Activated CD8-positive, alpha-beta T cell treated with anti-CD3 and anti-CD28 coated beads for 36 hours (primary cell): ENCODE measurements around the gene DAAM2. TPM values are rescaled to one million over a fixed set of nuclear protein-coding genes. Genes with fewer than 3 reads are reported as not detected.

Experiments used
- ATAC-seq: fragments of 200-7000 bp; cut with Tn5 transposase; one replicate; pipeline ENCODE4 v1.10.0; 2021; ENCODE audit warnings: mild to moderate bottlenecking, moderate library complexity
- CTCF ChIA-PET: fragments of 350-600 bp; sonication (Branson Sonifier 250); formaldehyde crosslinking; loops from one replicate; lab custom pipeline; 2021; ENCODE audit warnings: antibody characterized with exemption; lab: Charles Lee
- POLR2A ChIA-PET: fragments of 350-600 bp; sonication (Branson Sonifier 250); formaldehyde crosslinking; loops from one replicate; lab custom pipeline; 2021; ENCODE audit warnings: antibody characterized with exemption; lab: Charles Lee
- DNase-seq: peaks from one replicate; pipeline ENCODE4 v3.0.0-alpha.2; 2020
- H3K27ac Mint-ChIP-seq: one replicate; pipeline ENCODE4 v1.8.0; 2021; ENCODE audit warnings: mild to moderate bottlenecking, mixed read lengths
- H3K27me3 Mint-ChIP-seq: one replicate; pipeline ENCODE4 v1.8.0; 2021; ENCODE audit warnings: mixed read lengths
- H3K36me3 Mint-ChIP-seq: one replicate; pipeline ENCODE4 v1.8.0; 2021; ENCODE audit warnings: low read depth, mixed read lengths
- H3K4me1 Mint-ChIP-seq: one replicate; pipeline ENCODE4 v1.8.0; 2021; ENCODE audit warnings: low read depth, mixed read lengths
- H3K4me3 Mint-ChIP-seq: one replicate; pipeline ENCODE4 v1.8.0; 2021; ENCODE audit warnings: mild to moderate bottlenecking, moderate library complexity, mixed read lengths
- H3K9me3 Mint-ChIP-seq: one replicate; pipeline ENCODE4 v1.8.0; 2021; ENCODE audit warnings: mixed read lengths
- intact Hi-C: fragments of 100-400 bp; cut with micrococcal nuclease; formaldehyde crosslinking; loops from one replicate; pipeline ENCODE4 v1.10.0; 2022
- total RNA-seq, 2 experiments: library from RNA; stranded (reverse); gene quantifications; one replicate each; pipeline ENCODE4 v1.2.3, GENCODE V29; 2021
- TF ChIP-seq, protein P1 (sequence below): fragments of 200-600 bp; IDR thresholded peaks from one replicate; pipeline ENCODE4 v1.8.0; 2022; ENCODE audit warnings: antibody characterized with exemption, mild to moderate bottlenecking

Gene DAAM2
- total RNA-seq, 2 experiments from 2014 or later, result not detected

DNA sequence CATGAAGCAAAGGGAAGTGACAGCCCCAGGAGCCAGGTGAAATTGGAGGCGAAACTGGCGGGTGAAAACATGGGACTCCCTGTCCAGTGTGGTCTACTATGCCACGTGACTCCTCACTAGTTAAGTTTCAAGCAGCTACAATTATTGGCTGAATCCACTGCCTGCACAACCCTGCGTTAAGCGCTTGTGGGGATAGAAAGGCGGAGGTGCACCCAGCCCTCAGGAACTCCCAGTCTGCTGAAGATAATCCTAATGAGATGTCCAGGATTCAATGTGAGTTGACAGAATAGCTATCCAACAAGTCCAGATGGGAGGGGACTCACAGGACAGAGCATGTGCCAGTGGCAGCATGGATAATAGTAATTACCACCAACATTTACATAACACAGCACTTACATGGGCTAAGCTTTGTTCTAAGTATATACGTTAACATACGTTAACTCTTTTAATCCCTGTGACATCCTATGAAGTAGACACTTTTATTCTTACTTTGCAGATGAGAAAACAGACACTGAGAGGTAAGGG lies 140.3 kb downstream of the DAAM2 start:
- Mint-ChIP-seq H3K36me3 (no peaks in the 10 kb centered on the region), H3K27me3 (peaks cover 4% of the 10 kb centered on the region), H3K9me3 (no peaks in the 10 kb centered on the region), H3K4me1 (peaks cover 6% of the 10 kb centered on the region), H3K27ac (no peak overlapping the region), H3K4me3 (no peak overlapping the region)
- DNase-seq (no peak), ATAC-seq (no peak)
- ChIA-PET POLR2A (no interaction called here), CTCF (no interaction called here)
- intact Hi-C loops, result no loop called here
- TF ChIP-seq, protein P1, sequence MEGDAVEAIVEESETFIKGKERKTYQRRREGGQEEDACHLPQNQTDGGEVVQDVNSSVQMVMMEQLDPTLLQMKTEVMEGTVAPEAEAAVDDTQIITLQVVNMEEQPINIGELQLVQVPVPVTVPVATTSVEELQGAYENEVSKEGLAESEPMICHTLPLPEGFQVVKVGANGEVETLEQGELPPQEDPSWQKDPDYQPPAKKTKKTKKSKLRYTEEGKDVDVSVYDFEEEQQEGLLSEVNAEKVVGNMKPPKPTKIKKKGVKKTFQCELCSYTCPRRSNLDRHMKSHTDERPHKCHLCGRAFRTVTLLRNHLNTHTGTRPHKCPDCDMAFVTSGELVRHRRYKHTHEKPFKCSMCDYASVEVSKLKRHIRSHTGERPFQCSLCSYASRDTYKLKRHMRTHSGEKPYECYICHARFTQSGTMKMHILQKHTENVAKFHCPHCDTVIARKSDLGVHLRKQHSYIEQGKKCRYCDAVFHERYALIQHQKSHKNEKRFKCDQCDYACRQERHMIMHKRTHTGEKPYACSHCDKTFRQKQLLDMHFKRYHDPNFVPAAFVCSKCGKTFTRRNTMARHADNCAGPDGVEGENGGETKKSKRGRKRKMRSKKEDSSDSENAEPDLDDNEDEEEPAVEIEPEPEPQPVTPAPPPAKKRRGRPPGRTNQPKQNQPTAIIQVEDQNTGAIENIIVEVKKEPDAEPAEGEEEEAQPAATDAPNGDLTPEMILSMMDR, result no peak

DNA sequence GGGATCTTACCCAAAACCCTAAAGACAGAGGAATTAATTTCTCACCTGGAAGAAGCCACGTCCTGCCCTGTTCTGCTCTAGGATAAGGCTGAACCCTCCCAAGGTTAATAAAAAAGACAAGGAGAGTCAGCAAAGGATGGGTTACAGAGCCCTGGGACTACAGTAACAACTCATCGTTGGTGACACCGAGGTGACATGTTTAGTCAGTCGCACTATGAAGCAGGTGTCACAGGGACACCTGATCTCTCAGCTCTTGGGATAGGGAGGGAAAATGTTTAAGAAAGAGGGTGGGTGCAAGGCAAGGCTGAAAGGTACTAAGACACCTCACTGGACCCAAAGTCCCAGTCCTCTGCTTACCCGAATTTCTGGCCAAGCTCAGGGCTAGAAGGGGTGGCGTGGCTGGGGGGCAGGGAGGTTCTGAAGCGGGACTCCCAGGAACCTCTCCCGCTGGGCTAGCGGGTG lies 141.5 kb downstream of the DAAM2 start:
- Mint-ChIP-seq H3K9me3 (no peaks in the 10 kb centered on the region), H3K4me3 (peak overlapping the region; percentile 74), H3K27me3 (peaks cover 4% of the 10 kb centered on the region), H3K4me1 (peaks cover 6% of the 10 kb centered on the region), H3K27ac (no peak overlapping the region), H3K36me3 (no peaks in the 10 kb centered on the region)
- ATAC-seq, result peak; percentile 42
- POLR2A ChIA-PET, result no interaction called here
- CTCF ChIA-PET, result no interaction called here
- peak; percentile 28 for DNase-seq
- intact Hi-C loops, result no loop called here
- TF ChIP-seq, protein P1, result no peak

DNA sequence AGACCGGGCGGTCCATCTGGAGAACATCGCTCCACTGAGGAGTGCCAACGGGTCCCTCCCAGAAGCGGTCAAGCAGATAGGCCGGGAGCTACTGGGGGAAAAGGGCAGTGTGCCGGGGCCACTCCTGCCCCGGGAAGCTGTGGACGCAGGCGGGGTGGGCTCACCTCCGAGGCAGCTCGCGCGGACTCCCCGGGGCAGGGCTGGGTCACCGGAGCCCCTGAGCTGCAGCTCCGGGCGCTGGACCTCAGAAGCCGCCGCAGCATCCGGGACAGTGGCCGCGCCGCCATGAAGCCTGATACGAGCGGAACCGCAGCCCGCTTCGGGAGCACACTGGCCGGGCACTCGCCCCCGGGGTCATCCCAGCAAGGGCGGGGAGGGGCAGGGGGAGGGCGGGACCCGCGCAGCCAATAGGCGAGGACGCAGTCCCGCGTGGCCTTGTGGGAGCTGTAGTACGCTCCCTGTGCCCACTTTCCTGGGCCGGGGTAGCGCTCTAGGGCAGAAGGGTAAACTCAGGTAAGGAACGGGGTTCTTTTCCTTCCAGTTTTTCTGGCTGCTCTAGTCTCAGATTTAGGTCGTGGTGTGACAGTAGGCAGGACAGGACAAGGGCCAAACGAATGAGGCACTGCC lies 142.1 kb downstream of the DAAM2 start, which contains the start of gene MOCS1:
Gene MOCS1, minus strand, starts transcription at position 332 of the 627 bp plus-strand sequence. Its CDS starts 45 bp downstream, at position 287.
- Mint-ChIP-seq H3K27ac (no peak within 1 kb of the TSS), H3K4me3 (peak within 1 kb of the TSS; percentile 74), H3K4me1 (peaks cover 6% of the 10 kb centered on the region), H3K9me3 (no peaks in the 10 kb centered on the region), H3K36me3 (no peaks in the 10 kb centered on the region), H3K27me3 (peaks cover 4% of the 10 kb centered on the region)
- CTCF ChIA-PET, result interaction anchor here (0.6 kb wide), 1 partner anchor 274 kb away, joined by 3 read pairs; no protein-coding TSS in a partner anchor
- ATAC-seq (peak; percentile 89), DNase-seq (peak; percentile 54)
- POLR2A ChIA-PET, result no interaction called here
- TF ChIP-seq, protein P1, result no peak
- intact Hi-C loops, result no loop called here

DNA sequence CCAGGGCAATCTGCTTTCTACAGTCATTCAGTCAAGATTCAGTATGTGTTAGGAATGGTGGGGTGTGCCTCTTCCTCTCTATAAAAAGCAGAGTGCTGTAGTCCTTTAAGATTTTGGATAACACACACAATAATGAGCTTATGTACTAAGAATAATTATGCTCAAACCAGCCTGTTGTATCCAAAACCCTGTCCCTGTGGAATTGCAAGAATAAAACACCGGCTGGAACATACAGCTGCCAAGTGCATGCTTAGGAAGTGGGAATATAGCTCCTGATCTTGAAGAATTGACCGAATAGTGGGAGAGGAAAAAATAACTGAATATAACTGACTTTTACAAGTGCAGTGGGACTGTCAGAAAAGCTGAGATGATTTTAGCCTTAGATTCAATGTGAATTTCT lies 143.1 kb downstream of the DAAM2 start:
- ChIA-PET CTCF (no interaction called here), POLR2A (no interaction called here)
- TF ChIP-seq, protein P1, result no peak
- no peaks in the 10 kb centered on the region for H3K36me3 Mint-ChIP-seq
- no peaks in the 10 kb centered on the region for H3K9me3 Mint-ChIP-seq
- H3K4me1 Mint-ChIP-seq, result peaks cover 6% of the 10 kb centered on the region
- intact Hi-C loops, result no loop called here
- ATAC-seq (no peak), DNase-seq (no peak)
- no peak overlapping the region for H3K27ac Mint-ChIP-seq
- H3K4me3 Mint-ChIP-seq, result no peak overlapping the region
- H3K27me3 Mint-ChIP-seq, result peaks cover 4% of the 10 kb centered on the region

DNA sequence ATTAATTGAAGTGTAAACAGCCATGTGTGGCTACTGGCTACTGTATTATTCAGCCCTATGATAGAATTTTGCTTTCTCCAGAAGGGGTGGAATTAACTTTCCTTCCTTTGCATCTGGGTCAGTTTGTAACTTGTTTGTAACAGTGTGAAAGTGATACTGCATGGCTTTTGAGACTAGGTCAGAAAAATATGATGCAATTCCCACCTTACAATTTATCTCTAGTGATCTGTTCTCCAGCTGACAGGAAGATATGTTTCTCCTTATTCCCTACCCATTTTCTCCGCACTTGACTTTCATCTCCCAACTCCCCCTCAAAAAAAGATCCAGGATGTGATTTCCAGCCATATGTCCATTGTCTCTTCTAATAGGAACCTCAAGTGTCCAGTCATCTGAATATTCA lies 144.7 kb downstream of the DAAM2 start:
- ChIA-PET POLR2A (no interaction called here), CTCF (no interaction called here)
- intact Hi-C loops, result no loop called here
- ATAC-seq (no peak), DNase-seq (no peak)
- H3K4me3 Mint-ChIP-seq, result no peak overlapping the region
- peaks cover 6% of the 10 kb centered on the region for H3K4me1 Mint-ChIP-seq
- no peaks in the 10 kb centered on the region for H3K36me3 Mint-ChIP-seq
- peaks cover 4% of the 10 kb centered on the region for H3K27me3 Mint-ChIP-seq
- H3K27ac Mint-ChIP-seq, result no peak overlapping the region
- TF ChIP-seq, protein P1, result no peak
- H3K9me3 Mint-ChIP-seq, result no peaks in the 10 kb centered on the region
